HG03108 (cell line): Measurements from ENCODE around the gene PKN1.

Experiments
- ATAC-seq: cut with Tn5 transposase; IDR thresholded peaks from one replicate; pipeline ENCODE4 v1.9.1; 2021; ENCODE audit warnings: moderate library complexity; ENCODE audit not compliant: unreplicated experiment

The PKN1 gene

GRCh38 chr19:14510311-14511228 is 77.5 kb downstream of the PKN1 start:
- ATAC-seq: no peak

GRCh38 chr19:14511229-14511593 is 78.1 kb downstream of the PKN1 start:
- ATAC-seq: no peak

DNA sequence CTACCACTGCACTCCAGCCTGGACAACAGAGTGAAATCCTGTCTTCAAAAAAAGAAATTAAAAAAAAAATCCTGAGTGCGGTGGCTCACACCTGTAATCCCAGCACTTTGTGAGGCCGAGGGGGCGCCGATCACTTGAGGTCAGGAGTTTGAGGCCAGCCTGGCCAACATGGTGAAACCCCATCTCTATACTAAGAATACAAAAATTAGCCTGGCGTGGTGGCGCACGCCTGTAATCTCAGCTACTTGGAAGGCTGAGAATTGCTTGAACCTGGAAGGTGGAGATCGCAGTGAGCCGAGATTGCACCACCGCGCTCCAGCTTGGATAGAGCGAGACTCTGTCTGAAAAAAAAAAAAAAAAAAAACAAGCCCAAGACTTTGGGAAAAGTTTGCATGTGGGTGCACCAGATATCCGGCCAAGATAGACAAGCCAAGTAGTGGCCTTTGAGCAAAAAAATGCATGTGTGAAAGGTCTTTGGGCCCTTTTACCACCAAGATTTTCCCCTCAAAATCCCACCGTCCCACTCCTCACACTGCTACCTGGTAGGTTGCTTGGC is 79.4 kb downstream of the PKN1 start:
- ATAC-seq: no peak

DNA sequence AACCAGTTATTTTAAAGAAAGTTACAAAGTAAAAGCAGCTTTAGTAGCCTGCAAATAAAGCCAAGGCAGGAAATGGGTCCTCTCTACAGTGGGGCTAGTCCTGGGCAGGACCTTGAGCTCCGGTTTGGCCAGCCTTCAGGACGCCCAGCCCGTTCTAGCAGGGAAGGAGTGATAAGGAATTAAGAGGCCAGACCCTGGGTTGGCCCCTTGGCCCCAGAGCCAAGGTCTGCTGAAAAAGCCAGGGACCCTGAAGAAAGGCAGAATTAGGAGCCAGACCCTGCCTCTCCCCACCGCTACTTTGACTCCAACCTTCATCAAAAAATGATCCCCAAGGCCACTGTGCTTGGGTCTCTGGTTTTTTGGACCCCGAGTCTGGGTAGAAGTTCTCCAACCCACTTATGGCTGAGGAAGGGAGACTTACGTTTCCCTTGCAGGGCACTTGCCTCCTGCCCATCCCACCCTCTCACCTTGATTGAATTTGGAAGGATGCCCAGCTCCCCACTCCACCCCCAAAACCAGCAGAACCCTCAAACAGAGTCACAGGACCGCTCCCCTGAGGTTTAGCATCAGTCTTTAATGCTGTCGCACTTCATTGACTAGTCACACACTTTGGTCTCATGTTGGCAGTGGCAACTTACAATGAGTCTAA is 81.2 kb downstream of the PKN1 start:
- ATAC-seq: no peak

- no peak for ATAC-seq
Observed at GRCh38 chr19:14515501-14516047, 82.5 kb downstream of the PKN1 start.

DNA sequence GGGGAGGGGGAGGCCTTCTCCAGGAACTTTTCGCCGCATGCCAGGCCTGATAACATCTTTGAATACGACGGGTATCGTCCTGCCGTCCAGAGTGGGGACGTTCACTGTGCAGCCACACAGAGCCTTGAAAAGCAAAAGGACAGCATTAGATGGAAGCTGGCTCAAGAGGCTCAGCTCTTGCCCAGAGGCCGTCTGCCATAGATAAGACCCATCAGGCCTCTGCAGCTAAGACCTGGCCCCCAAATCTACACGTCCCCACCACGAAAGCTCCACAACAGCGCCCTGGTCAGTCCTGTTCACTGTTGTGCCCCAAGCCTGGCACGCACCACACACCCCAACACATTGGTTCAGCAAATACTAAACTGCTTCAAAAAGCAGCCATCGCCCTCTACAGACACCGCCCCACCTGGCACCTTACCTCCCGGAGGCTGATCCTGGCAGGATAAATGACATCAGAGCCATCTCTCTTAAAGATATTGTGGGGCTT is 83.0 kb downstream of the PKN1 start:
- no peak for ATAC-seq

- ATAC-seq: no peak
Observed at GRCh38 chr19:14516746-14517438, 83.8 kb downstream of the PKN1 start.

- peak; percentile 3 for ATAC-seq
Observed at GRCh38 chr19:14517446-14517839, 84.3 kb downstream of the PKN1 start.

GRCh38 chr19:14517840-14518505 is 84.9 kb downstream of the PKN1 start, which contains the start of gene DNAJB1:
TSS of gene DNAJB1 (minus strand) at chr19:14518397. CDS start at chr19:14518349, 48 bp downstream.
- ATAC-seq: peak; percentile 58

GRCh38 chr19:14519245-14519859 is 86.2 kb downstream of the PKN1 start:
- ATAC-seq: no peak

- ATAC-seq: no peak
Observed at GRCh38 chr19:14519860-14520407, 86.8 kb downstream of the PKN1 start.

DNA sequence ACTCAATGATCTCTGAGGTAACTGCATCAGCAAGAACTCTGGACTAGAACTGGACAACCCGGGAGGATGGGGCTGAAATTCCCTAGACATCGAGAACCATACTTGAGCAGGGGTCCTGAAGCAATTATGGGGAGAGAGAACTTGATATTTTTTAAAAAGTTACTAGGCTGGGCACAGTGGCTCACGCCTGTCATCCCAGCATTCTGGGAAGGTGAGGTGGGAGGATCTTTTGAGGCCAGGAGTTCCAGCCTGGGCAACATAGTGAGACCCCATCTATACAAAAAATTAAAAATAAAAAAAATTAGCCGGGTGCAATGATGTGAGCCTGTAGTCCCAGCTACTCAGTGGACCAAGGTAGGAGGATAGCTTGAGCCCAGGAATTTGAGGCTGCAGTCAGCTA is 87.4 kb downstream of the PKN1 start:
- no peak for ATAC-seq
